ENCODE results near the gene OR2A12.

The OR2A12 gene

DNA sequence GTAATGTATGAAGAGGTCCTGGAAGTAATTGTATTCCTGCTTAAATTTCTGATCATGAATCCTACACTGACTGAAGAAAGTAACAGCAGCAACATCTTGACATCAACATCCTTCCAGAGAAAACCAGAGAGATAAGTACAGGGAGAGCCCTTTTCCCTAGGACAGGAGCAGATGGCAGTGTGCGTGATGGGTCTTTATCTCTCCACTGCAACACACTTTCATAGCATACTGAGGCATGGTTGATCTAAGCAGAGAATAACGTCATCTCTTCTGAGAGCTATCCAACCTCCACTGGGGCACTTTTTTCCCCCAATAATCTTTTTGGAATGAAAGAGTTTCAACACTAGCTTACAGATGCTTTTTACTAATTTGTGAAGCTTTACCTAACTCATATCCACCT lies 16.1 kb upstream of the OR2A12 start:
- H3K4me2 ChIP-seq (ENCODE audit: low read length), result no peak overlapping the region
- no peaks in the 10 kb centered on the region for H3K4me1 ChIP-seq (ENCODE audit: control insufficient read depth, insufficient read depth, low read length)
- no peak overlapping the region for H3K9ac ChIP-seq (ENCODE audit: low read depth, low read length)
- H3K36me3 ChIP-seq (ENCODE audit: insufficient read depth, low read length), result no peaks in the 10 kb centered on the region
- no peaks in the 10 kb centered on the region for H3K9me3 ChIP-seq (replicated peaks; ENCODE audit: low read length)
- H3K4me3 ChIP-seq (ENCODE audit: low read length), result no peak overlapping the region
- peaks cover 3% of the 10 kb centered on the region for H3K27me3 ChIP-seq (ENCODE audit: control insufficient read depth, insufficient read depth, low read length)

DNA sequence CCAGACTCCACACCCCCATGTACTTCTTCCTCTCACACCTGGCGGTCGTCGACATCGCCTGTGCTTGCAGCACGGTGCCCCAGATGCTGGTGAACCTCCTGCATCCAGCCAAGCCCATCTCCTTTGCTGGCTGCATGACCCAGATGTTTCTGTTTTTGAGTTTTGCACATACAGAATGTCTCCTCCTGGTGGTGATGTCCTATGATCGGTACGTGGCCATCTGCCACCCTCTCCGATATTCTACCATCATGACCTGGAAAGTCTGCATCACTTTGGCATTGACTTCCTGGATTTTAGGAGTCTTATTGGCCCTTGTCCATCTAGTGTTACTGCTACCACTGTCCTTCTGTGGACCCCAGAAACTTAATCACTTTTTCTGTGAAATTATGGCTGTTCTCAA lies 11.7 kb upstream of the OR2A12 start:
- H3K4me3 ChIP-seq (ENCODE audit: low read length), result no peak overlapping the region
- H3K27me3 ChIP-seq (ENCODE audit: control insufficient read depth, insufficient read depth, low read length), result peaks cover 3% of the 10 kb centered on the region
- no peaks in the 10 kb centered on the region for H3K36me3 ChIP-seq (ENCODE audit: insufficient read depth, low read length)
- no peaks in the 10 kb centered on the region for H3K9me3 ChIP-seq (replicated peaks; ENCODE audit: low read length)
- H3K4me2 ChIP-seq (ENCODE audit: low read length), result no peak overlapping the region
- no peaks in the 10 kb centered on the region for H3K4me1 ChIP-seq (ENCODE audit: control insufficient read depth, insufficient read depth, low read length)
- H3K9ac ChIP-seq (ENCODE audit: low read depth, low read length), result no peak overlapping the region

DNA sequence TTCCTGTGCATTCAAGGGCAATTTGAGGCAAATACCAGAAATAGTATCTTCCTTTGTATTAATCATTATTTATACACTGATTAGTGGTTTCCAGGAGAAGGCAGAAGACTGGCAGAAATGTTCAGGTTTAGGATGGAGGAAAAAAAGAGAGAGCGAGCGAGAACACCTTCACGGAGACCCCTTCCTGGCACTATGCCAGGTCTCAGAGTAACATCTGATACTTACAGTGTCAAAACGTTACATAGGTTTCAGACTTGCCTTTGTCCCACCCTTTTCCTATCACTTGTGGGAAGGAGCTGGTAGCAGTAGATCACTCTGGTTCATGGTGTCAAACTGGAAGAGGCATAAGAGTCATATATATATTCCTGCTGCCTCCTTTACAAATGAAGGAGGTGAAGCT lies 652 bp downstream of the OR2A12 start:
- Histone ChIP-seq H3K27me3 (ENCODE audit: control insufficient read depth, insufficient read depth, low read length) (no peaks in the 10 kb centered on the region), H3K9me3 (replicated peaks; ENCODE audit: low read length) (no peaks in the 10 kb centered on the region), H3K36me3 (ENCODE audit: insufficient read depth, low read length) (no peaks in the 10 kb centered on the region), H3K9ac (ENCODE audit: low read depth, low read length) (no peak overlapping the region), H3K4me2 (ENCODE audit: low read length) (no peak overlapping the region), H3K4me1 (ENCODE audit: control insufficient read depth, insufficient read depth, low read length) (no peaks in the 10 kb centered on the region), H3K4me3 (ENCODE audit: low read length) (no peak overlapping the region)

DNA sequence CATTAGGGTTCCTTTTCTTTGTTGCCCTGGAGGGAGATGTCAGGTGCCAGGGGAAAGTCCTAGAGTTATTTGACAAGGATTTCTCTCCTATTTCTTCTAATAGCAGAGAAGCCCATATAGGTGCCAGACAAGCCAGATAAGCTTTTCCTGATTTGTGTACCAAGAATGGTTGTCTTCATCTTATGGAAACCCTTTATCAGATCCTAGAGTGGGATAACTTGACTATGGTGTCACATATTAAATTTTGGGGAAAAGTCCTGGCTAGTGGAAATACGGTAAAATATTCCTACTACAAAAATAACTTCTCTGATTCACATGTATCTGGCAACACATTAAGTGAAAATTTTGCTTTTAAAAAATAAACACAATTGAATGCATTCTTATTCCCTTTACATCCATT lies 1.2 kb downstream of the OR2A12 start:
- Histone ChIP-seq H3K36me3 (ENCODE audit: insufficient read depth, low read length) (no peaks in the 10 kb centered on the region), H3K4me2 (ENCODE audit: low read length) (no peak overlapping the region), H3K27me3 (ENCODE audit: control insufficient read depth, insufficient read depth, low read length) (no peaks in the 10 kb centered on the region), H3K4me1 (ENCODE audit: control insufficient read depth, insufficient read depth, low read length) (no peaks in the 10 kb centered on the region), H3K9me3 (replicated peaks; ENCODE audit: low read length) (no peaks in the 10 kb centered on the region), H3K4me3 (ENCODE audit: low read length) (no peak overlapping the region), H3K9ac (ENCODE audit: low read depth, low read length) (no peak overlapping the region)

GRCh38 chr7:144090667-144091066 lies 4.6 kb downstream of the OR2A12 start:
- Histone ChIP-seq H3K4me1 (ENCODE audit: control insufficient read depth, insufficient read depth, low read length) (no peaks in the 10 kb centered on the region), H3K36me3 (ENCODE audit: insufficient read depth, low read length) (no peaks in the 10 kb centered on the region)

DNA sequence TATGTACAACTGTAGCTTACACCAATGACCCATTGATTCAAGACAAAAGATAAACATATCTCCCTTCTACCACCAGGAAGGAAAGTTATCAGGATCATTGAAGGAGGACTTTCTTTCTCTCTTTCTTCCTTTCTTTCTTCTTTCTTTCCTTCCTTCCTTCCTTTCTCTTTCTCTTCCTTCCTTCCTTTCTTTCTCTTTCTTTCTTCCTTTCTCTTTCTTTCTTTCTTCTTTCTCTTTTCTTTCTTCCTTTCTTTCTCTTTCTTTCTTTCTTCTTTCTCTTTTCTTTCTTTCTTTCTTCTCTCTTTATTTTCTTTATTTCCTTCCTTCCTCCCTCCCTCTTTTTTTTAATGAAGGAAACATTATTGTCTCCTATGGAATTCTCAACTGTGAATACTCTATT lies 12.7 kb downstream of the OR2A12 start:
- no peak overlapping the region for H3K4me2 ChIP-seq (ENCODE audit: low read length)
- H3K9me3 ChIP-seq (replicated peaks; ENCODE audit: low read length), result no peaks in the 10 kb centered on the region
- H3K9ac ChIP-seq (ENCODE audit: low read depth, low read length), result no peak overlapping the region
- H3K36me3 ChIP-seq (ENCODE audit: insufficient read depth, low read length), result no peaks in the 10 kb centered on the region
- no peaks in the 10 kb centered on the region for H3K4me1 ChIP-seq (ENCODE audit: control insufficient read depth, insufficient read depth, low read length)
- H3K4me3 ChIP-seq (ENCODE audit: low read length), result no peak overlapping the region
- H3K27me3 ChIP-seq (ENCODE audit: control insufficient read depth, insufficient read depth, low read length), result no peaks in the 10 kb centered on the region

More at GRCh38 chr7:144090667-144091066, 4.6 kb downstream of the OR2A12 start:
- H3K27me3 ChIP-seq (ENCODE audit: control insufficient read depth, insufficient read depth, low read length), result no peaks in the 10 kb centered on the region
- H3K9ac ChIP-seq (ENCODE audit: low read depth, low read length), result no peak overlapping the region
- H3K4me2 ChIP-seq (ENCODE audit: low read length), result no peak overlapping the region
- H3K4me3 ChIP-seq (ENCODE audit: low read length), result no peak overlapping the region
- no peaks in the 10 kb centered on the region for H3K9me3 ChIP-seq (replicated peaks; ENCODE audit: low read length)

- H3K4me1 ChIP-seq (ENCODE audit: control insufficient read depth, insufficient read depth, low read length), result no peaks in the 10 kb centered on the region
- no peak overlapping the region for H3K4me2 ChIP-seq (ENCODE audit: low read length)
- no peaks in the 10 kb centered on the region for H3K9me3 ChIP-seq (replicated peaks; ENCODE audit: low read length)
- no peaks in the 10 kb centered on the region for H3K27me3 ChIP-seq (ENCODE audit: control insufficient read depth, insufficient read depth, low read length)
- no peak overlapping the region for H3K4me3 ChIP-seq (ENCODE audit: low read length)
- no peaks in the 10 kb centered on the region for H3K36me3 ChIP-seq (ENCODE audit: insufficient read depth, low read length)
- no peak overlapping the region for H3K9ac ChIP-seq (ENCODE audit: low read depth, low read length)
These were observed 14.5 kb downstream of the OR2A12 start for GRCh38 chr7:144100607-144101006.

GRCh38 chr7:144102041-144102440 lies 16.0 kb downstream of the OR2A12 start:
- no peaks in the 10 kb centered on the region for H3K9me3 ChIP-seq (replicated peaks; ENCODE audit: low read length)
- H3K4me2 ChIP-seq (ENCODE audit: low read length), result no peak overlapping the region
- no peak overlapping the region for H3K9ac ChIP-seq (ENCODE audit: low read depth, low read length)
- no peaks in the 10 kb centered on the region for H3K27me3 ChIP-seq (ENCODE audit: control insufficient read depth, insufficient read depth, low read length)
- no peak overlapping the region for H3K4me3 ChIP-seq (ENCODE audit: low read length)
- no peaks in the 10 kb centered on the region for H3K36me3 ChIP-seq (ENCODE audit: insufficient read depth, low read length)
- H3K4me1 ChIP-seq (ENCODE audit: control insufficient read depth, insufficient read depth, low read length), result no peaks in the 10 kb centered on the region

DNA sequence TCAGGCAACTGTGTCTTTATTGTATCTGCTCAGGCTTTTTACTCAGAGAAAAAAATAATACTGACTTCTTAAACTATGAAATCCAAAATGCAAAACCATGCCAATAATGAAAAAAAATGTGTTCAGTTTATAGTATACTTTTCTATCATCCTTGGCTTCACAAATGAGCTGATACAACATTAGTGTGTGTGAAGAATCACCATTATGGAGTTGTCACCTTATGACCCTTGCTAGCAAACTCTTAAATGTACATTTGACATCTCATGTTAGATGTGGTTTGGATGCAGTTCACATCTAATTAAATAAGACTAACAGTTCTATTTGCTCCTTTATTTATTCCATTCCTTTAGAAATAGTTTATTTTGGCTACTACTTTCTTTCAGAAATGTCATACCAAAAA lies 19.1 kb downstream of the OR2A12 start:
- H3K36me3 ChIP-seq (ENCODE audit: insufficient read depth, low read length), result no peaks in the 10 kb centered on the region
- no peak overlapping the region for H3K9ac ChIP-seq (ENCODE audit: low read depth, low read length)
- no peaks in the 10 kb centered on the region for H3K27me3 ChIP-seq (ENCODE audit: control insufficient read depth, insufficient read depth, low read length)
- H3K4me2 ChIP-seq (ENCODE audit: low read length), result no peak overlapping the region
- H3K4me3 ChIP-seq (ENCODE audit: low read length), result no peak overlapping the region
- H3K9me3 ChIP-seq (replicated peaks; ENCODE audit: low read length), result no peaks in the 10 kb centered on the region
- H3K4me1 ChIP-seq (ENCODE audit: control insufficient read depth, insufficient read depth, low read length), result no peaks in the 10 kb centered on the region

- H3K9me3 ChIP-seq (replicated peaks; ENCODE audit: low read length), result no peaks in the 10 kb centered on the region
- no peak within 1 kb of the TSS for H3K4me3 ChIP-seq (ENCODE audit: low read length)
- H3K27me3 ChIP-seq (ENCODE audit: control insufficient read depth, insufficient read depth, low read length), result peaks cover 1% of the 10 kb centered on the region
- no peaks in the 10 kb centered on the region for H3K4me1 ChIP-seq (ENCODE audit: control insufficient read depth, insufficient read depth, low read length)
- no peak within 1 kb of the TSS for H3K4me2 ChIP-seq (ENCODE audit: low read length)
- H3K9ac ChIP-seq (ENCODE audit: low read depth, low read length), result no peak within 1 kb of the TSS
- no peaks in the 10 kb centered on the region for H3K36me3 ChIP-seq (ENCODE audit: insufficient read depth, low read length)
These were observed 23.2 kb downstream of the OR2A12 start, which contains the start of gene OR2A2 for GRCh38 chr7:144109283-144109682. OR2A2 (plus strand) TSS chr7:144109583; CDS start chr7:144109583, 0 bp downstream.

DNA sequence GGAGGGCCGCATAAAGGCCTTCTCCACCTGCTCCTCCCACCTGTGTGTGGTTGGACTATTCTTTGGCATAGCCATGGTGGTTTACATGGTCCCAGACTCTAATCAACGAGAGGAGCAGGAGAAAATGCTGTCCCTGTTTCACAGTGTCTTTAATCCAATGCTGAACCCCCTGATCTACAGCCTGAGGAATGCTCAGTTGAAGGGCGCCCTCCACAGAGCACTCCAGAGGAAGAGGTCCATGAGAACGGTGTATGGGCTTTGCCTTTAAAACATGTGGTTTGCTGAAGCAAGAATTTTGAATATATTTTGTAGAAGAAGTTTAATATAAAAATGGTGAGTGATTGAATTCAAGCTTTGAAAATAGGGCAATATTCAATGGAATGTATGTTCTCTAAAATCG lies 24.2 kb downstream of the OR2A12 start:
- H3K4me3 ChIP-seq (ENCODE audit: low read length), result no peak overlapping the region
- H3K4me2 ChIP-seq (ENCODE audit: low read length), result no peak overlapping the region
- no peaks in the 10 kb centered on the region for H3K36me3 ChIP-seq (ENCODE audit: insufficient read depth, low read length)
- H3K4me1 ChIP-seq (ENCODE audit: control insufficient read depth, insufficient read depth, low read length), result no peaks in the 10 kb centered on the region
- H3K9ac ChIP-seq (ENCODE audit: low read depth, low read length), result no peak overlapping the region
- no peaks in the 10 kb centered on the region for H3K9me3 ChIP-seq (replicated peaks; ENCODE audit: low read length)
- H3K27me3 ChIP-seq (ENCODE audit: control insufficient read depth, insufficient read depth, low read length), result peaks cover 4% of the 10 kb centered on the region

DNA sequence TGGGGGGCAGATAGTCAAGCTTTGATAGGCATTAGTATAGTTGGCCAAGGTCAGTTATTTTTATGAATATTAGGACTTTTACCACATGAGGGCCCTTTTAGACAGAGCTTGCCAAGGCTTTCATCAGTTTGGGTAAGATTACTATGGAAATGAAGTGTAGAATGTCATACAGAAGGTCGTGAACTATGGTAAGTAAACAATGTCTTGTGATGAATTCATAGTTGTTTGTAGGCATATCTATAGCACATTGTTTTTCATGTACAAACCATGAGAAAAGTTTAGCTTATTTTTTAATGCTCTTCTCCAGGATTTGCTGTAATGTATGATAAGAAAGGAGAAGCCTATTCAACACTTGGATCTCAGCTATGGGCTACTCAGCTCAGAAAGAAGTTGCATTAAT lies 27.6 kb downstream of the OR2A12 start:
- H3K36me3 ChIP-seq (ENCODE audit: insufficient read depth, low read length), result no peaks in the 10 kb centered on the region
- H3K4me3 ChIP-seq (ENCODE audit: low read length), result no peak overlapping the region
- no peak overlapping the region for H3K9ac ChIP-seq (ENCODE audit: low read depth, low read length)
- no peak overlapping the region for H3K4me2 ChIP-seq (ENCODE audit: low read length)
- no peaks in the 10 kb centered on the region for H3K9me3 ChIP-seq (replicated peaks; ENCODE audit: low read length)
- H3K4me1 ChIP-seq (ENCODE audit: control insufficient read depth, insufficient read depth, low read length), result no peaks in the 10 kb centered on the region
- H3K27me3 ChIP-seq (ENCODE audit: control insufficient read depth, insufficient read depth, low read length), result peaks cover 8% of the 10 kb centered on the region
